Measurements from ENCODE around the gene LIPI.

DNA sequence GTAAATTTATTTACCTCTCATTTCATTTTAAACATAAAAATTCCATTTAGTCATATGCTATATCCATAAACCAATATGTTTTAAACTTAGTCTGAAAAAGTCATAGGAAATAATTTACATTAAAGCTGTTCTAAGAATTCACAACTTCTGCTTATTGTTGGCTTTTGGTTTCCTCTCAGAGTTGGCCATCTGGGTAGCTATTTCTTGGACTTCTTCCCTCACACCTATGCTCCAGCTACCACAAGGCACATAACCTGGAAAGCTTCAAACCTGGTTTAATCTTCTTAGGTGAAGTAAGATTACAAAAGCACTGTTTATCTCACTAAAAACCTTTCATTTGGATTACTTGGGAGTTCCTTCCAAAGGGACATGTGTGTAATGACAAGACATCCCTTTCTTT, 35.0 kb upstream of the LIPI start:
- TF ChIP-seq EZH2 (IDR thresholded peaks at IDR 0.05; ENCODE audit: borderline replicate concordance, insufficient read depth, low read length, poor library complexity, severe bottlenecking) = no peak
- TF ChIP-seq, protein P1, sequence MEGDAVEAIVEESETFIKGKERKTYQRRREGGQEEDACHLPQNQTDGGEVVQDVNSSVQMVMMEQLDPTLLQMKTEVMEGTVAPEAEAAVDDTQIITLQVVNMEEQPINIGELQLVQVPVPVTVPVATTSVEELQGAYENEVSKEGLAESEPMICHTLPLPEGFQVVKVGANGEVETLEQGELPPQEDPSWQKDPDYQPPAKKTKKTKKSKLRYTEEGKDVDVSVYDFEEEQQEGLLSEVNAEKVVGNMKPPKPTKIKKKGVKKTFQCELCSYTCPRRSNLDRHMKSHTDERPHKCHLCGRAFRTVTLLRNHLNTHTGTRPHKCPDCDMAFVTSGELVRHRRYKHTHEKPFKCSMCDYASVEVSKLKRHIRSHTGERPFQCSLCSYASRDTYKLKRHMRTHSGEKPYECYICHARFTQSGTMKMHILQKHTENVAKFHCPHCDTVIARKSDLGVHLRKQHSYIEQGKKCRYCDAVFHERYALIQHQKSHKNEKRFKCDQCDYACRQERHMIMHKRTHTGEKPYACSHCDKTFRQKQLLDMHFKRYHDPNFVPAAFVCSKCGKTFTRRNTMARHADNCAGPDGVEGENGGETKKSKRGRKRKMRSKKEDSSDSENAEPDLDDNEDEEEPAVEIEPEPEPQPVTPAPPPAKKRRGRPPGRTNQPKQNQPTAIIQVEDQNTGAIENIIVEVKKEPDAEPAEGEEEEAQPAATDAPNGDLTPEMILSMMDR (IDR thresholded peaks at IDR 0.05; ENCODE audit: poor library complexity, severe bottlenecking) = no peak
- no peak for TF ChIP-seq TAF1 (IDR thresholded peaks at IDR 0.05; ENCODE audit: low read depth)

Data from neural cell (in vitro differentiated cells).